Pons (tissue), 1 donor: ENCODE measurements around the gene SCAF8.

Experiments
- DNase-seq: peaks from one replicate; pipeline ENCODE4 v3.0.0-alpha.2; 2016; ENCODE audit warnings: low spot score

Gene SCAF8

GRCh38 chr6:154841109-154841508 lies 107.9 kb downstream of the SCAF8 start:
- no peak for DNase-seq

DNA sequence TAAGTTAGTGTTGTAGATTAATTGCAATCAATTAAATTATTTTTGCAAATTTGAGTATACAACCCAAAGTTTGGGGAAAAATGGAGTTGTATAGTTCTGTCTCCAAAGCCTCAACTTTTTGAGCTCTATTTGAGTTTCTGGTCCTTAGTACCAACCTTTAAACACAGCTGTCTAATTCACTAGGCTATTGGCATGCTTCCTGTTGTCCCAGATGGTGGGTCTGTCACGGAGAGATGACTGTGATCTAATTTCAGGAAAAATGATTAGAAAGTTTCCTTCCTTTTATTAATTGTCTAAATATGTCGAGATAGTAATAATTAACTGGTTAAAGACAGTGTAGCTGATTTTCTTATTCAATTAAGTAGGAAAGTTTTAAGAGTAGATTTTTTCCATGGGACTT lies 109.6 kb downstream of the SCAF8 start:
- DNase-seq, result no peak

DNA sequence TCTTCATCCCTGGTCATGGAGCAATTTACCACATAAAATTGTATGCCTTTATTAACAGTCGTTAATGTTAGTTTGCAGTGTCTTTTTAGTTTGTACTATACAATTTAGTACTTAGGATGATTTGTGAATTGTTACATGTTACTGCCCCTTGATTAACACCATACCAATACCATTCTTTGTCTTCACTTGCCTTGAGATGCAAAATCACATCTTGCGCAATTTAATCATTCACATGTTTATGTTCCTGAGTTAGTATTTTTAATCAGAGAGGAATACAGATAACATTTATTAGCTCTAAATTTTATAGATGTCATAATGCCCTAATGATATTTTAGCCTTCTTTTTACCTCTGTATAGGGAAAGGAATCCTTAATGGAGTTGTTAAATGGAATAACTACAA lies 114.1 kb downstream of the SCAF8 start:
- DNase-seq, result no peak

DNA sequence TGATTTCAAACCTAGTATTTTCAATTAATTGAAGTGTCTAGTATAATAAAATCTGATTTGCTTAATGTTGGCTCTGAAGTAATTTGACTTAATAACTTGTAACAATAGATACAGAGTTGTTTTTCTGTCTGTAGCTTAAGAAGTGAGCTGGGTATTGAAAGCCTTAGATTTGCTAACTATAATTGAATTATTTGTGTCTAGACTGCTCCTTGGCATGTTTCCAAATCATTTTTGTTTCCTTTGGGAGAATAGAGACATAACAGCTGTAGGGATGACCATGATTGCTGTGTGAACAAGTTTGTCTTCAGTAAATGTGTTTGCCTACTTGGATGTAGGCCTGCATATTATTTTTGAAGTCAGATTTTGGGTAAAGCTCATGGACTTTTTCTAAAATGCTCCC lies 115.4 kb downstream of the SCAF8 start:
- DNase-seq, result no peak

- no peak for DNase-seq
These were observed 116.3 kb downstream of the SCAF8 start for GRCh38 chr6:154849475-154849874.

- no peak for DNase-seq
These were observed 119.5 kb downstream of the SCAF8 start for GRCh38 chr6:154852687-154853086.

DNA sequence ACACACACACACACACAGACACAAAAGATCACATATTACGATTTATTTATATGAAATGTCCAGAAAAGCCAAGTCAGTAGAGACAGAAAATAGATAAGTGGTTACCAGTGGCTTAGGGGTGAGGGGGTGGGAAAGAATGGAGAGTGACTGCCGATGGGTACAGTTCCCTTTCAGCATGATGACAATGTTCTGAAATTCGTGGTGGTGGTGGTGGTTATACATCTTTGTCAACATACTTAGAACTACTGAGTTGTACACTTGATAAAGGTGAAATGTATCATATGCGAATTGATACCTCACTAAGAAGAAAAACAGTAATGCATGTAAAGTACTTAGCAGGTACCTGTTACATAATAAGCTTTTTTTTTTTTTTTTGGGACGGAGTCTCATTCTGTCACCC lies 124.3 kb downstream of the SCAF8 start:
- DNase-seq, result no peak

DNA sequence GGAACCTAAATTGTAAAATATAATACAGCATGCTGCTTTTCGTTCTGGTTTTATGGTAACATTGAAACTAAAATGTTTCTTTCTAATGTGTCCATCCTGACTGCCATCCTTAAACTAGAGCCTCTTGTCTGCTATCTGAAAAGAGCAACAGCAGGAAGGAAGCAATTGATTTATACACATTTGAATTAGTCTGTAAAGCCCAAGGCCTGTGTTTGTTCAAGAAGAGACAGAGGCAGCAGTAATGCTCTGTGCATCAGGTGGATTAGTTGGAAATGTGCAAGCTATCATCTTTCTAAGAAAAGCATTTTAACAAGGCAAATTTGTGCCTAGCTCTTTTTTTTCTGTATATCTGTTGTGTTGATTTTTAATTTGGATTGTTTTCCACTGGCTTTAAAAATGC lies 128.6 kb downstream of the SCAF8 start:
- DNase-seq, result no peak

DNA sequence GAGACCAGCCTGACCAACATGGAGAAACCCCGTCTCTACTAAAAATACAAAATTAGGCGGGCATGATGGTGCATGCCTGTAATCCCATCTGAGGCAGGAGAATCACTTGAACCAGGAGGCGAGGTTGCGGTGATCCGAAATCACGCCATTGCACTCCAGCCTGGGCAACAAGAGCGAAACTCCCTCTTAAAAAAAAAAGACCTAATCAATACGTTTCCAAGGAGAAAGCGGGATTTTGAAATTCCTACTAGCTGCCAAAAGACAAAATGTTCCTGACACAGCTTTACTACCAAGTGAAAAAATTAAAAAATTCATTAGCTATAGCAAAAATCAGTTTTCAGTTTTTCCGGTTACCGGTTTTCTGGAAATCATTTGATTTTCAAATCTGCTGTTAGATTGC lies 129.3 kb downstream of the SCAF8 start:
- DNase-seq, result no peak

DNA sequence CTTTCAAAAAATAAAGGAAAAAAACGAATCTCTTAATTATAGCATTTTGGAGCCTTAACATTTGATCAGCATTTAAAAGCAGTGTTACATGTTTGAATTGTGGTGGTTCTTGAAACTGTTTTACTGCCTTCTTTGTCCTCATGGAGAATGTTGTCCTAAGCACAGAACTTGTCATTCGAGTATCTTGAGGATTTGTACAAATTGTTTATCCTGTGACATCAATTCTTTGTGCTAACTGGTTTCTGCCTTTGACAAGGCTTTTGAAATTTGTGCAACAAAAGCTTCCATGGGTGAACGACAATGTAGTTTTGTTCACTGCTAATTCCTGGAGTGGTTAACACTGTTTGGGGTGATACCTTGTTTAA lies 130.8 kb downstream of the SCAF8 start:
- DNase-seq, result peak; percentile 30

GRCh38 chr6:154865291-154865690 lies 132.1 kb downstream of the SCAF8 start:
- DNase-seq, result no peak

DNA sequence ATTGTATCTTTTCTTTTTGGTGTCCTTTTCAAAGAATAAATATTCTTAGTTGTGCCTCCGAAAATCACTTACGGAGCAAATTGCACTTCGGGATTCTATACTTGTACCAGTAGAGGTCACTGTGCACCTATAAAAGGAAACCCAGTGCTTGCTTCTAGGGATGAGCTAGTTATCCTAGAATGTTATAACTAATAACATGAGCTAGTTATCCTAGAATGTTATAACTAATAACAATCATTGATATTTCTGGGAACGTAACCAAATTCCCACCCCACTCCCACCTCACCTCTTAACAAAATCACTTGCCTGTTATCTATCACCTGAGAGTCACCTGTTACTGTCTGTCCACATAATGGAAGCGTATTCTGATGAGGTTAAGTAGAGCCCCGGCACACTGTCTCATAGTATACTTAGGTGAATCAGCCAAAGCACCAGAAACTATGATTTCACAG lies 135.0 kb downstream of the SCAF8 start:
- peak; percentile 86 for DNase-seq

- DNase-seq, result no peak
These were observed 139.4 kb downstream of the SCAF8 start for GRCh38 chr6:154872542-154873114.

- no peak for DNase-seq
These were observed 140.3 kb downstream of the SCAF8 start for GRCh38 chr6:154873546-154873945.

DNA sequence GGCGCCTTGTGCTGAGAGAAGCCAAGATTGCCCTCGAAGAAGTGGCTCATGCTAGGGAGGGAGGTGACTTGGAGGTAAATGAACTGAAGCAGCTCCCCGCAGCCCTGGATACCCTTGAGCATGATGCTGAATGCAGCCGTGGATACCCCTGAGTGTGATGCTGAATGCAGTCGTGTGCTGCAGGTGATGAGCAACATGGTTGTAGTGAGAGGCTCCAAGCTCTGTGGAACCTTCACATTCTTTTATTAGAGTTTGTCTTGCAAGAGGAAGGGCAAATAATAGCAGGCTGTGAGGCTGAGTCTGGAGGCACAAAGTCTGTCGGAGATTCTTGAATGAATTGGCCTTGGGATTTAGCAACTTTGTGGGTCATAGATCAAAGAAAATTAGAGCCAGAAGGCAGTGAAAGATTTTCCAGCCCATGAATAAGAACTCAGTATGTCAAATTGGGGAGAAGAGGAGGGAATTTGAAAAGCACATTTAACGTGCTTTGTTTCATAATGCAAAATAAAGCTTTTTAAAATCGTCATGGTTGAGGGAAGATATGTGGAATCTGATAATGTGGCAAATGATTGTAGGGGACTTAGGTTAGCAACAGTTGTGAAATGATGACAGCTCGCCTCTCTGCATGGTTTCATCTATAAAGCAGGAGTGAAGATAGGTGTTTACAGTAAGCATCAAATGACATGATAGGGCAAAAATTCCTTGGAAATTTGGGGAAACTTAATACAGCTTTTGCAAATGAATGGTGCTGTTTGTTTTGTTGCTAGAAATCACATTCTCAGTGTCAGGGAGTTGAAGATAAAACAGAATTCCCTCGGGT lies 141.8 kb downstream of the SCAF8 start:
- DNase-seq, result no peak

- DNase-seq, result no peak
These were observed 143.5 kb downstream of the SCAF8 start for GRCh38 chr6:154876486-154877280.

DNA sequence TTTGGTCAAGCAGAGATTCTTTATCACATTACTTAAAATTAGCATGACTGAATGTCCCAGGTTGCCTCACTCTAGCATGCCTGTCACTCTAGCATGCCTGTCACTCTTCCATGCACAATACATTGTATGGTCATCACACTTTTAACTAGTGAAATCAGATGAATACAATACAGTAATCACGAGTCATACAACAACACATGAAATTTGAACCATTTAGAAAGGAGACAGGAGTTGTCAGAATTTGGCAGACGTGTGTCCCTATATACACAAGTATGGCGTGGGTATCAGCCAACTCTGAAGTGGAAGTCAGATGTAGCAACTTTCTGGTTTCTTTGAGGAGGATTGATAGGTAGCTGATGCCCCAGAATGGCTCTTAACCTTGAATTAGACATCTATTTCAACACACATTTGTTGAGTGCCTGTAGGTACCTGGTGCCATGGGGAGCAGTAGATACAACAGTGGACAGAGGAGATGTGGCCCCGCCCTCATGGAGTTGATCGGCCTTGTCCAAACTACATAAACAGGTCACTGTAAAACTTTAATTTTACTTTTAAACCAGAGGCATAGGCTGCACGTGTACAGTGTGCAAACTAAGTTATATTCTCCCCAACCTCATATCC lies 145.8 kb downstream of the SCAF8 start:
- DNase-seq, result no peak

DNA sequence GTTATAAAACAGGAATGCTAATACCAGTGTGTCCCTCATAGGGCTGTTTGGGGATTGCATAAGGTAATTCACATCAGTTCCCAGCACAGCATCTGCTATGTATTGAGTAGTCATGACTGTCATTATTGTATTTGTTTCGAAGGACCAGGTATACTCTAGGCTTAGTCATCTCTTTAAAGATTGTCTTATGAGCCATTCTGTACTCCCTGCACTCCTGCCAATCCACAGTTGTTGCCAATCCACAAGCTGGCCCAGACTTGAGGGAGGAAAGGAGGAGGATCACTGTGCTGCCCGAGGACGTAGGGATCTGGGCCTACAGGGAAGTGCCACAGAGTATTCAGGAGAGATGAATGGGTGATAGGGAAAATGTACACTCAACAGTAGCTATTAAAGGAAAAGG lies 148.9 kb downstream of the SCAF8 start:
- no peak for DNase-seq
